ENCODE data around the gene ZDHHC3.
"Not testable (repeated sequence)": the region's sequence is repeated elsewhere in the genome, so short reads cannot be mapped to it uniquely, and the experiment has no call there.

The ZDHHC3 gene

GRCh38 chr3:44963571-44964325, 12.2 kb downstream of the ZDHHC3 start:
- DNase-seq (ENCODE audit: low spot score) = no peak

DNA sequence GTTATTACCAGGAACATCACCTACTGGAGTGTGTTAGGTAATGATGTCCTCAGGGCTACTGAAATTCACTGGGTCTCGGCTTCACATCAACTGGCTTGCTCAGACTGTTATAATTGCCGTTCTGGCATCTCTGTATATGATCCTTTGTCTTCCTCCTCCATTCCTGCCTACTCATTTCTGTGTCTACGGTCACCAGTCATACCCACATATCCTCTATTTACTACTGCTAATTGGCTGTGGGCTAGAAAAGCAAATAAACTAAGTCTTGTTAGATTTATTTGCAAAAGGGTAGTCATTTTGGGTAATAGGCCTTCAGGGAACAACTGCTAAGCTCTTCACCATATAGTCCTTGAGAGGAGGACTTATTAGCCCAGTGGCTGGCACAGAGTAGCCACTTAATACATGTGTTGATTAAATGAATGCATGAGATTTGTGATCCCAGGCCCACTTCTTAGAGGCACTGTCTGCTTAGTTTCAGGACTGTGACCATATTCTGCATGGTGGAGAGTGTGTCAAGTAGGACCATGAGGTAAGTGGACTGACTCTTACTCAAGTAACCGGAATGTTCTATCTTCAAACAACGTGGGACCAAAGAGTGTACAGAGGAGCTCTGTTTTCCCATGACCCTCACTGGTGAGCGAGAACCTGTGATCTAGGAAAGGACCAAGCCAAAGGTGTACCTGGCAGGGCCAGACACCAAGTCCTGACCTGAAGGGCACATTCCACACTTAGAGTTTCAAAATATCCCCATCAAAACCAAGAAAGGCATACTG, 13.2 kb downstream of the ZDHHC3 start:
- no peak for DNase-seq (ENCODE audit: low spot score)

DNA sequence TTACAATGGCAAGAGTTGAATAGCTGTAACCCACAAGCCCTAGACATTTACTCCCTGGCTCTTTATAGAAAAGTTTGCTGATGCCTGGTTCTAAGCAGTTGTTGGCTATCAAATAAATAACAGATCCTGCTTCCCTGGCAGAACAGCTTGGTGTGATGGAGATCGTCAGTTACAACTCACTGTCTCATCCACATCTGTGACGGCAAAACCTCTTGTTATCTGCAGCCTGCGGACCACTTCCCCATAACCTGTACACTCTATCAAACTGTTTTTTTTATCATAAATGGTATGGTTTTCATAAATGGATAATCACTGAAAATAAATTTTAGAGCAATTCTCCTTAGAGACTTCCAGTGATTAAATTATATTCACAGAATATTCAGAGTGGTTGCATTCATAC, 14.1 kb downstream of the ZDHHC3 start:
- no peak for DNase-seq (ENCODE audit: low spot score)

DNA sequence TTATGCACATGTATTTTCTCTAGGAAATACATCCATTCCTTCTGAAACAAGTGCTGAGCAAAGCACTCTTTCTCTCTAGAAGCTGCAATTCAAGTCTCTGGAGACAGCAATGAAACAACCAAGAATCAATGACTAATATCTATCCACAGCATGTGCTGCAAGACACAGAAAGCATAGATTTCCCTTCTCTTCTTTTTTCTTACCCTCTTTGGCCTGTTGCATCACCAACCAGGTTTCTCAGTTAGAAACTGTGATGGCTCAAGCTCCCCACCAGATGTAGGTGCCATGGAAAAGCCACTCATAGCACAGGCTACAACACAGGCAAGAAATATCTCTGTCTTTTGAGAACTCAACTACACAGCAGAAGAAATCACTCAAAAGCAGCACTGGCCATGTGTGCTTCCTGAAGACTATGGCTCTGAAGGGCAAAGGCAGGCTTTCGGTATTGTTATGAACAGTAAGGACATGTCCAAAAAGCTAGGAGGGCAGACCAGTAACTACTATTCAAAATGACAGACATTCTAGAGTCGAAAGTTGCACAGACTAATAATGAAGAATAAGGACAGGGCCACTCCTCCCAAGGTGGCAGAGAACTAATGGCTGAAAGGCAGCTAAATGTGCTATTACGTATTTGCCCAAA, 15.5 kb downstream of the ZDHHC3 start:
- no peak for DNase-seq (ENCODE audit: low spot score)

DNA sequence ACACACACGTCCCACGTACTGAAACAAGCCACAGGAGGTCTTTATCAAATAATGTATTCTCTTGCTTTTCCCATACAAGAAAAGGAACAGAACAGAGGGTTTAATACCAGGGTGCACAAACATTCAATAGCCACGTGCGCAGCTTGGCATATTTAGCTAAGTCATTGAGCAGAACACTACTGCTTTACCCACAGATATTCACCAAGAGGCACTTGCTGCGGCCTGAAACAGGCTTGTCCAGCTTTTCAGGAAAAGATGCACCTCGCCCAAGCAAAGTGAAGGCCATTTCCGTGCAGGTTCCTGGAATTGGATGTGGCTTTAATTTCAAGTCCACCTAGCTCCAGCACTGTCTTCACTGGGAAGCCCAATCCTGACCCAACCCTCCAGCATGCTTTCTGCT, 17.6 kb downstream of the ZDHHC3 start:
- no peak for DNase-seq (ENCODE audit: low spot score)

- DNase-seq (ENCODE audit: low spot score) = no peak
Measured at GRCh38 chr3:44957986-44958385, 18.0 kb downstream of the ZDHHC3 start.

- DNase-seq (ENCODE audit: low spot score) = no peak
Measured at GRCh38 chr3:44955917-44956316, 20.1 kb downstream of the ZDHHC3 start.

GRCh38 chr3:44954962-44955361, 21.0 kb downstream of the ZDHHC3 start:
- DNase-seq (ENCODE audit: low spot score) = peak; percentile 53

- DNase-seq (ENCODE audit: low spot score) = no peak
Measured at GRCh38 chr3:44954304-44954703, 21.7 kb downstream of the ZDHHC3 start.

- no peak for DNase-seq (ENCODE audit: low spot score)
Measured at GRCh38 chr3:44952689-44953088, 23.3 kb downstream of the ZDHHC3 start.

GRCh38 chr3:44950275-44950734, 25.7 kb downstream of the ZDHHC3 start:
- DNase-seq (ENCODE audit: low spot score) = no peak

DNA sequence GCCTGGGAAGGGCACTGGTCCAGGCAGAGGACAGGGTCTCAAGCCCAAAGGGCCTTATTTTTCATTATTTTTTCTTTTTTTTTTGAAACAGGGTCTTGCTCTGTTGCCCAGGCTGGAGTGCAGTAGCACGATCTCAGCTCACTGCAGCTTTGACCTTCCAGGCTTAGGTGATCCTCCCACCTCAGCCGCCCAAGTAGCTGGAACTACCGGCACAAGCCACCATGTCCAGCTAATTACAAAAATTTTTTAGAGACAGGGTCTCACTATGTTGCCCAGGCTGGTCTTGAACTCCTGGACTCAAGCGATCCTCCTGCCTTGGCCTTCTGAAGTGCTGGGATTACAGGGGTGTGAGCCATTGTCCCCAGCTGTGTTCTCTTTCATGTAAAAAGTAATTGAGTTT, 26.2 kb downstream of the ZDHHC3 start:
- DNase-seq (ENCODE audit: low spot score) = not testable (repeated sequence)

GRCh38 chr3:44948239-44948638, 27.7 kb downstream of the ZDHHC3 start:
- DNase-seq (ENCODE audit: low spot score) = no peak

DNA sequence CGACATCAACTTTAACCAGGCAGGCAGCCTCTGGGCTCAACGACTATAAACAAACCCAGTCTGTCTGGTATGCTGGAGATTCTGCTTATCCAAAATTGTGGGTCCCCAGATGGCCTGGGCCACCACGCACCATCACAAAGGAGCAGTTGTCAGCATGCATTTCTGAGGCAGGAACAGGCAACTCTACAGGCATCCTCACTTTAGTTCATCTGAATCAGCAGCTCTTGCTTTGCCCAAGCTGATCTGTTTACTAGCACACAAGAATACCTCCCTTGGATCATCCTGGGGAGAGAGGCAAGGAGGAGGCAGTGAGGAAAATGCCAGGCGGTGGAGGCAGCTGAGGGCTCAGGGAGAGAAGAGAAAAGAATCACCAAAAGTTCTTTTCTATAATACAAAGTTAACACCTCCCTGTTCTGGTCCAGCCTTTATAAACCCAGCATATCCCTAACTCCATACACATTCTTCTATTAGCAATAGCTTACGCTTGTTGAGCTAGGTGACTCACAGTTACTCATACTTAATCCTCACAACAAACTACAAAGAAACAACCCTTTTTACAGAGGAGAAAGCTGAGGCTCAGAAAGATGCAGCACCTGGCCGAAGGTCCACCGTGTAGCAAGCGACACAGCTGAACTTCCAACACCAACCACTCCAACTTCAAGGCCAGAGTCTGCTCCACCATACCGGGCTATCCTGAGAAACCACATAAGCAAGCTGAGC, 33.6 kb downstream of the ZDHHC3 start:
- DNase-seq (ENCODE audit: low spot score) = no peak

GRCh38 chr3:44939581-44940036, 36.4 kb downstream of the ZDHHC3 start:
- DNase-seq (ENCODE audit: low spot score) = no peak

GRCh38 chr3:44932986-44933944, 42.7 kb downstream of the ZDHHC3 start:
- DNase-seq (ENCODE audit: low spot score) = no peak

DNA sequence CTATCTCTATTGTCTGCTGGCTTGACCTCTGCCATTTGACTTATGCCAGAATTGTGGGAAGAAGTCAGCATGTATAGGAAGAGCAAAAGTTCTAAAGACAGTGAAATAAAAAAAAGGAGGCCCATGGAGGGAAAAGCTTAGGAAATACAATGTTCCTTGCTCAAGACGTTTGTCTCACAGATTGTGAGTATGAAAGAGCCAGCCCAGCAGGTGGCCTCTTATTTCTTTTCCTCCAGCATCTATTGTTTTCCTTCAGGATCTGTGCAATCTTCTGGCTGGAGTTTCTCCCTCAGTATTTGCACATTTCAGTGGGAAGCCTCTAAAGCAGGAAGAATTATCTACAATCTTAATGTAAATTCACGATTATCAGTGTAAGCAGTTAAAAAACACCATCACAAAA, 43.7 kb downstream of the ZDHHC3 start:
- no peak for DNase-seq (ENCODE audit: low spot score)

DNA sequence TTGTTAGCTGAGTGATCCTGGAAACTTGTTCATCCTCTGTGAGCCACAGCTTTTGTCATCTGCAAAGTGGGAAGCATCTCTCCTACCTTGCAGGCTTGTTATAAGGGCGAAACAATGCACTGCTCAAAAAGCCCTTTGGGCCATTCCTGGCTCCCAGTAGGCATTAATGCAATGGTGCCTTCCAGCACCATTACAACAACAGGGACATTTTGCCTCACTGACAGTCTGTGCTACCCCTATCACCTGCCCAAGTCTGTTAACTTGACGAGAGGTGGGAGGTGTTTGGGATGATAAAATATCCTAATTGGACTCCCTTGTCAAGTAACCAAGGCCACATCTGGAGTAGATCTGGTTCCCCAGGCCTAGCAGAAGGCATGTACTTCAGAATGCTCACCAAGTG, 44.2 kb downstream of the ZDHHC3 start:
- DNase-seq (ENCODE audit: low spot score) = no peak

DNA sequence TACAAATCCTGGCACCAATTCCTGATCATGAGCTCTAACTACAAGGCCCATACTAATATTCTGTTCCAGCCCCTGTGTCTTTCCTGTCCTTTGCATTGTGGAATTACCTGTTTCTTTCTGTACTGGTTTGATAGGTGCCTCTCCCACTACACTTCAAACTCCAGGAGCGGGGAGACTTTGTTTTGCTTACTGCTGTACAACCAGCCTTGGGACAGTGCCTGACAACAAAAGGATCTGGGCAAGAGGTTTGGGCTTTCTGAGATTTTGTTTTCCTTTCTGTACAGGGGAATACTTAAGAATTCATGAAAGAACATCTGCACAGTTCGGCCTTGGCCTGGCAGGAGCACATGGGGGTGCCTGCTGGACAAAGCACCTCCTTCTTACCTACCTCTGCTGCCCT, 45.1 kb downstream of the ZDHHC3 start:
- no peak for DNase-seq (ENCODE audit: low spot score)

DNA sequence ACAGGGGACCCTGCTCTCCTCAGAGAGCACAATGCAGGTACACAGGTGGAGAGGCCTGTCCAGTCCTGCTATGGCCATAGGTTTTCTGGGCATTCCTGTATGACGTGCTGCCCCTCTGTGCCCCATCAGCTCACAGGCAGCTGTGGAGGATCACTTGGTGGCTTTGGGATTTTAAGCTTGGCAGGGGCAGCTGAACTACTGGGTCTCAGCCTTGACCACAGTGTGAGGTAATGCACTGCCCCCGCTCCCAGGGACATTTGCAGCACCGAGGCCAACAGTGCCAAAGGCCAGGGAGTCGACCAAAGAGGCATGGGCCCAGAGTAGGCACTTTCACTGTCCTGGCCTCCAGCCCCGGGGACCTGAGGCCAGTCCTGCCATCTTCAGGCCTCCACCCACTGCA, 46.2 kb downstream of the ZDHHC3 start:
- no peak for DNase-seq (ENCODE audit: low spot score)

- no peak for DNase-seq (ENCODE audit: low spot score)
Measured at GRCh38 chr3:44927371-44927770, 48.6 kb downstream of the ZDHHC3 start.

Measured in germinal center (tissue), 1 donor.